MM.1S (cell line): ENCODE results near the gene JMJD6.

Experiments
- EZH2 ChIP-seq: fragments of 300-600 bp; sonication (generic); optimal IDR thresholded peaks from 2 replicates; pipeline ENCODE3; 2017; ENCODE audit warnings: low read depth, mild to moderate bottlenecking, antibody characterized with exemption, low read length, mixed read lengths
- EZH2phosphoT487 ChIP-seq: fragments of 300-600 bp; sonication (generic); IDR thresholded peaks from 2 replicates; pipeline ENCODE4 v1.6.1; 2018; ENCODE audit warnings: antibody characterized with exemption, low read length
- TF ChIP-seq, protein P1 (sequence below): fragments of 300-600 bp; sonication (generic); IDR thresholded peaks from 2 replicates; pipeline ENCODE4 v1.5.1; 2016; ENCODE audit warnings: antibody characterized with exemption, low read length, mixed read lengths

DNA sequence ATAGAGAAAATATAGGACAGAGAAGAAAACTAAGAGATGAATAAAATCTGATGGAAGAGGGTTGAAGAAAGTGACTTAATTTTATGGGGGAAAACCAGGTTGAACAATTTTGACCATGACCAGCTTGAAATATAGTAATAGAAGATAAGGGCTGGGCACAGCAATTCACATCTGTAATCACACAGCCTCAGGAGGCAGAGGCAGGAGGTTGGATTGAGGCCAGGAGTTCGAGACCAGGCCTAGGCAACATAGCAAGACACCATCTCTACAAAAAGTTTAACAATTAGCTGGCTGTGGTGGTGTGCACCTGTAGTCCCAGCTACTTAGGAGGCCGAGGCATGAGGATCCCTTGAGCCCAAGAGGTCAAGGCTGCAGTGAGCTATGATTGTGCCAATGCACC lies 24.3 kb downstream of the JMJD6 start:
- TF ChIP-seq EZH2phosphoT487 (no peak), EZH2 (no peak)
- TF ChIP-seq, protein P1, sequence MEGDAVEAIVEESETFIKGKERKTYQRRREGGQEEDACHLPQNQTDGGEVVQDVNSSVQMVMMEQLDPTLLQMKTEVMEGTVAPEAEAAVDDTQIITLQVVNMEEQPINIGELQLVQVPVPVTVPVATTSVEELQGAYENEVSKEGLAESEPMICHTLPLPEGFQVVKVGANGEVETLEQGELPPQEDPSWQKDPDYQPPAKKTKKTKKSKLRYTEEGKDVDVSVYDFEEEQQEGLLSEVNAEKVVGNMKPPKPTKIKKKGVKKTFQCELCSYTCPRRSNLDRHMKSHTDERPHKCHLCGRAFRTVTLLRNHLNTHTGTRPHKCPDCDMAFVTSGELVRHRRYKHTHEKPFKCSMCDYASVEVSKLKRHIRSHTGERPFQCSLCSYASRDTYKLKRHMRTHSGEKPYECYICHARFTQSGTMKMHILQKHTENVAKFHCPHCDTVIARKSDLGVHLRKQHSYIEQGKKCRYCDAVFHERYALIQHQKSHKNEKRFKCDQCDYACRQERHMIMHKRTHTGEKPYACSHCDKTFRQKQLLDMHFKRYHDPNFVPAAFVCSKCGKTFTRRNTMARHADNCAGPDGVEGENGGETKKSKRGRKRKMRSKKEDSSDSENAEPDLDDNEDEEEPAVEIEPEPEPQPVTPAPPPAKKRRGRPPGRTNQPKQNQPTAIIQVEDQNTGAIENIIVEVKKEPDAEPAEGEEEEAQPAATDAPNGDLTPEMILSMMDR, result no peak
